A673 (cell line): Measurements from ENCODE around the gene FREM1. TPM values are rescaled to one million over a fixed set of nuclear protein-coding genes. Genes with fewer than 3 reads are reported as not detected.

ENCODE experiments used
- BruUV-seq: library from RNA; stranded (reverse); fragments of 400-500 nt; replicated peaks from 2 replicates; lab custom pipeline; 2021; lab: Mats Ljungman, UMichigan
- CTCF ChIA-PET: fragments of 300-600 bp; sonication (Branson Sonifier 250); formaldehyde crosslinking; loops from one replicate; lab custom pipeline; 2022; ENCODE audit warnings: antibody characterized with exemption; lab: Charles Lee
- POLR2A ChIA-PET: fragments of 300-600 bp; sonication (Branson Sonifier 250); formaldehyde crosslinking; loops from one replicate; lab custom pipeline; 2022; ENCODE audit warnings: antibody characterized with exemption; ENCODE audit not compliant: low non-redundant PET; lab: Charles Lee
- DNase-seq: peaks from one replicate; pipeline ENCODE4 v3.0.0-alpha.2; 2015; ENCODE audit warnings: low spot score
- H3K27ac ChIP-seq: fragments of 200-600 bp; sonication (generic); 2 replicates; pipeline ENCODE4 v1.5.1; 2016; ENCODE audit warnings: mixed run types, low read depth, mild to moderate bottlenecking, mixed read lengths, antibody characterized with exemption, low read length; ENCODE audit not compliant: poor library complexity, severe bottlenecking
- H3K27me3 ChIP-seq: fragments of 200-600 bp; sonication (generic); replicated peaks from 2 replicates; pipeline ENCODE4 v1.6.1; 2017; ENCODE audit warnings: mixed run types, low read depth, mild to moderate bottlenecking, mixed read lengths, antibody characterized with exemption, low read length; ENCODE audit not compliant: insufficient read depth, poor library complexity
- H3K36me3 ChIP-seq: fragments of 200-600 bp; sonication (generic); 2 replicates; pipeline ENCODE4 v1.6.1; 2016; ENCODE audit warnings: mixed run types, mild to moderate bottlenecking, mixed read lengths, antibody characterized with exemption, low read length; ENCODE audit not compliant: insufficient read depth, poor library complexity, severe bottlenecking
- H3K4me1 ChIP-seq: fragments of 200-600 bp; sonication (generic); 2 replicates; pipeline ENCODE4 v1.6.1; 2017; ENCODE audit warnings: mixed run types, mild to moderate bottlenecking, mixed read lengths, antibody characterized with exemption, low read length; ENCODE audit not compliant: insufficient read depth, poor library complexity, severe bottlenecking
- H3K4me3 ChIP-seq: fragments of 200-600 bp; sonication (generic); 2 replicates; pipeline ENCODE4 v1.5.1; 2016; ENCODE audit warnings: low read depth, mixed run types, mild to moderate bottlenecking, mixed read lengths, low read length; ENCODE audit not compliant: poor library complexity, severe bottlenecking
- H3K9me3 ChIP-seq: fragments of 200-600 bp; sonication (generic); 2 replicates; pipeline ENCODE4 v1.6.1; 2016; ENCODE audit warnings: mixed run types, low read depth, mild to moderate bottlenecking, mixed read lengths, antibody characterized with exemption, low read length; ENCODE audit not compliant: poor library complexity, severe bottlenecking
- CTCF ChIP-seq: fragments of 300-800, 200-600 bp; sonication (generic); conservative IDR thresholded peaks from 2 replicates; pipeline ENCODE4 v1.5.1; 2017; ENCODE audit warnings: low read depth, mild to moderate bottlenecking, antibody characterized with exemption, low read length, moderate library complexity, mixed read lengths
- EZH2 ChIP-seq: fragments of 200-600 bp; sonication (generic); IDR thresholded peaks from 2 replicates; pipeline ENCODE4 v1.6.1; 2017; ENCODE audit warnings: borderline replicate concordance, low read depth, mild to moderate bottlenecking, mixed read lengths, antibody characterized with exemption, low read length; ENCODE audit not compliant: poor library complexity, severe bottlenecking
- intact Hi-C: fragments of 100-400 bp; cut with micrococcal nuclease; formaldehyde crosslinking; loops from one replicate; pipeline ENCODE4 v1.10.0; 2022; ENCODE audit not compliant: unreplicated experiment
- total RNA-seq: library from RNA; stranded (reverse); gene quantifications from 2 replicates; pipeline ENCODE4 v1.2.3, GENCODE V29; 2021

FREM1 gene
- total RNA-seq, 1 experiment from 2014 or later, result 4.2 TPM

GRCh38 chr9:14829204-14829603 is 81.0 kb downstream of the FREM1 start:
- H3K4me1 ChIP-seq, result no peaks in the 10 kb centered on the region
- no TSS peak for BruUV-seq
- no peak for TF ChIP-seq EZH2
- no peak for TF ChIP-seq CTCF
- H3K4me3 ChIP-seq, result no peak overlapping the region
- DNase-seq, result no peak
- no peaks in the 10 kb centered on the region for H3K27me3 ChIP-seq
- ChIA-PET CTCF (no interaction called here), POLR2A (no interaction called here)
- H3K36me3 ChIP-seq, result no peaks in the 10 kb centered on the region
- intact Hi-C loops, result no loop called here
- H3K27ac ChIP-seq, result no peak overlapping the region
- no peaks in the 10 kb centered on the region for H3K9me3 ChIP-seq

- no peaks in the 10 kb centered on the region for H3K9me3 ChIP-seq
- no peaks in the 10 kb centered on the region for H3K36me3 ChIP-seq
- POLR2A ChIA-PET, result no interaction called here
- no peaks in the 10 kb centered on the region for H3K27me3 ChIP-seq
- no peaks in the 10 kb centered on the region for H3K4me1 ChIP-seq
- no peak for DNase-seq
- no peak overlapping the region for H3K4me3 ChIP-seq
- TF ChIP-seq CTCF (no peak), EZH2 (no peak)
- no peak overlapping the region for H3K27ac ChIP-seq
- intact Hi-C loops, result no loop called here
- BruUV-seq, result no TSS peak
- CTCF ChIA-PET, result no interaction called here
These were observed 82.4 kb downstream of the FREM1 start for GRCh38 chr9:14827805-14828204.

- intact Hi-C loops, result no loop called here
- ChIA-PET CTCF (no interaction called here), POLR2A (no interaction called here)
- DNase-seq, result no peak
- H3K4me3 ChIP-seq, result no peak overlapping the region
- TF ChIP-seq EZH2 (no peak), CTCF (no peak)
- no peaks in the 10 kb centered on the region for H3K36me3 ChIP-seq
- no peaks in the 10 kb centered on the region for H3K4me1 ChIP-seq
- H3K27ac ChIP-seq, result no peak overlapping the region
- no peaks in the 10 kb centered on the region for H3K27me3 ChIP-seq
- H3K9me3 ChIP-seq, result no peaks in the 10 kb centered on the region
- no TSS peak for BruUV-seq
These were observed 85.7 kb downstream of the FREM1 start for GRCh38 chr9:14824481-14824880.
